Raji (cell line): ENCODE results near the gene MMP2.

Experiments used
- POLR2A ChIP-seq: IDR thresholded peaks from 2 replicates; pipeline ENCODE4 v1.6.1; 2011; ENCODE audit warnings: low read depth, low read length, control low read depth; ENCODE audit not compliant: insufficient read depth

The MMP2 gene

GRCh38 chr16:55479430-55480140, 587 bp downstream of the MMP2 start:
- no peak for TF ChIP-seq POLR2A

GRCh38 chr16:55480228-55480655, 1.2 kb downstream of the MMP2 start:
- TF ChIP-seq POLR2A, result no peak

- TF ChIP-seq POLR2A, result no peak
Observed at GRCh38 chr16:55481023-55481422, 2.0 kb downstream of the MMP2 start.

- no peak for TF ChIP-seq POLR2A
Observed at GRCh38 chr16:55482056-55482455, 3.1 kb downstream of the MMP2 start.

- no peak for TF ChIP-seq POLR2A
Observed at GRCh38 chr16:55487048-55487803, 8.2 kb downstream of the MMP2 start.

GRCh38 chr16:55488306-55488705, 9.3 kb downstream of the MMP2 start:
- no peak for TF ChIP-seq POLR2A

GRCh38 chr16:55489119-55489955, 10.3 kb downstream of the MMP2 start:
- TF ChIP-seq POLR2A, result no peak

- no peak for TF ChIP-seq POLR2A
Observed at GRCh38 chr16:55489956-55490265, 10.9 kb downstream of the MMP2 start.

GRCh38 chr16:55490301-55490700, 11.3 kb downstream of the MMP2 start:
- no peak for TF ChIP-seq POLR2A

GRCh38 chr16:55491691-55492090, 12.7 kb downstream of the MMP2 start:
- TF ChIP-seq POLR2A, result no peak

GRCh38 chr16:55492756-55493380, 13.9 kb downstream of the MMP2 start:
- no peak for TF ChIP-seq POLR2A

GRCh38 chr16:55494994-55495421, 16.0 kb downstream of the MMP2 start:
- no peak for TF ChIP-seq POLR2A

GRCh38 chr16:55495616-55496289, 16.8 kb downstream of the MMP2 start:
- TF ChIP-seq POLR2A, result no peak

- no peak for TF ChIP-seq POLR2A
Observed at GRCh38 chr16:55496509-55497145, 17.6 kb downstream of the MMP2 start.
